Prostate gland (tissue), 2 donors: ENCODE measurements around the gene EFCAB9. TPM values are rescaled to one million over a fixed set of nuclear protein-coding genes. Genes with fewer than 3 reads are reported as not detected.

Source experiments
- DNase-seq: peaks from one replicate; pipeline ENCODE4 v3.0.0-alpha.2; 2019; ENCODE audit warnings: low spot score
- H3K27ac ChIP-seq, 2 donors: fragments of 200-600 bp; sonication (generic); 2 replicates each; pipeline ENCODE4 v1.5.1; 2017 to 2019
- H3K27me3 ChIP-seq: fragments of 200-600 bp; sonication (generic); replicated peaks from 2 replicates; pipeline ENCODE4 v1.5.1; 2019; ENCODE audit not compliant: insufficient read depth
- H3K36me3 ChIP-seq, 2 donors: fragments of 200-600 bp; sonication (generic); 1 replicate in 1 of 2; 2 replicates in 1 of 2; pipeline versions ENCODE4 v1.5.1 to v1.8.1; 2017 to 2019
- H3K4me1 ChIP-seq: fragments of 200-600 bp; sonication (generic); replicated peaks from 2 replicates; pipeline ENCODE4 v1.5.1; 2019
- H3K4me3 ChIP-seq, 2 donors: fragments of 200-600 bp; sonication (generic); 2 replicates each; pipeline ENCODE4 v1.5.1; 2017 to 2019
- H3K9me3 ChIP-seq: fragments of 200-600 bp; sonication (generic); 2 replicates; pipeline ENCODE4 v1.5.1; 2017
- CTCF ChIP-seq, 4 experiments: fragments of 200-600 bp in 2 of 4; fragments of 450-650 bp in 2 of 4; sonication (generic) in 2 of 4; IDR thresholded peaks; 1 replicate in 3 of 4; 2 replicates in 1 of 4; pipeline ENCODE4 v1.5.1; 2016 to 2019; ENCODE audit warnings: antibody characterized with exemption in 4 of 4, mild to moderate bottlenecking in 2 of 4, moderate library complexity in 2 of 4
- POLR2A ChIP-seq: fragments of 450-650 bp; IDR thresholded peaks from one replicate; pipeline ENCODE4 v1.6.1; 2016; ENCODE audit warnings: antibody characterized with exemption, mild to moderate bottlenecking
- POLR2AphosphoS5 ChIP-seq: sonication (generic); formaldehyde crosslinking; IDR thresholded peaks from one replicate; pipeline ENCODE4 v1.6.1; 2017; ENCODE audit warnings: antibody characterized with exemption
- WGBS: methylation state at CpG from one replicate; pipeline ENCODE4 v1.1.5; 2018; 5-methylcytosine and 5-hydroxymethylcytosine counted together
- intact Hi-C: fragments of 100-400 bp; cut with DNase I; formaldehyde crosslinking; loops from one replicate; pipeline ENCODE4 v1.14.2; 2022
- total RNA-seq, 2 donors: library from RNA; depleted of rRNA; stranded (reverse); fragments of >200 nt; gene quantifications; one replicate each; pipeline ENCODE4 v1.1.0, GENCODE V29; 2016

Gene EFCAB9
- total RNA-seq, 2 donors from 2014 or later, result not detected

GRCh38 chr5:172164769-172165212, 29.2 kb upstream of the EFCAB9 start:
- Histone ChIP-seq H3K27ac (no peak overlapping the region), H3K36me3 (no peaks in the 10 kb centered on the region), H3K9me3 (no peaks in the 10 kb centered on the region), H3K4me1 (no peaks in the 10 kb centered on the region), H3K27me3 (no peaks in the 10 kb centered on the region), H3K4me3 (no peak overlapping the region)
- intact Hi-C loops, result no loop called here
- no peak for TF ChIP-seq POLR2AphosphoS5
- no peak for TF ChIP-seq POLR2A
- no peak for TF ChIP-seq CTCF (IDR thresholded peaks at IDR 0.05)
- no peak for DNase-seq
- 69% methylated on average over 13 of the region's 13 CpGs for WGBS

GRCh38 chr5:172165465-172165864, 28.5 kb upstream of the EFCAB9 start:
- TF ChIP-seq POLR2A (no peak), POLR2AphosphoS5 (no peak), CTCF (IDR thresholded peaks at IDR 0.05) (no peak)
- intact Hi-C loops, result no loop called here
- WGBS, result 83% methylated on average over 6 of the region's 7 CpGs
- Histone ChIP-seq H3K9me3 (no peaks in the 10 kb centered on the region), H3K27ac (no peak overlapping the region), H3K27me3 (no peaks in the 10 kb centered on the region), H3K4me1 (no peaks in the 10 kb centered on the region), H3K4me3 (no peak overlapping the region), H3K36me3 (no peaks in the 10 kb centered on the region)
- DNase-seq, result no peak

- no peak for DNase-seq
- no peaks in the 10 kb centered on the region for H3K36me3 ChIP-seq
- no peak overlapping the region for H3K4me3 ChIP-seq
- no peak for TF ChIP-seq CTCF (IDR thresholded peaks at IDR 0.05)
- TF ChIP-seq POLR2AphosphoS5, result no peak
- no peak for TF ChIP-seq POLR2A
- no peaks in the 10 kb centered on the region for H3K27me3 ChIP-seq
- intact Hi-C loops, result no loop called here
- H3K4me1 ChIP-seq, result no peaks in the 10 kb centered on the region
- WGBS, result 81% methylated on average over 16 of the region's 16 CpGs
- H3K9me3 ChIP-seq, result no peaks in the 10 kb centered on the region
- no peak overlapping the region for H3K27ac ChIP-seq
Measured at GRCh38 chr5:172166030-172166826, 27.7 kb upstream of the EFCAB9 start.

GRCh38 chr5:172167895-172168294, 26.1 kb upstream of the EFCAB9 start:
- Histone ChIP-seq H3K36me3 (no peaks in the 10 kb centered on the region), H3K27me3 (no peaks in the 10 kb centered on the region), H3K9me3 (no peaks in the 10 kb centered on the region), H3K4me3 (no peak overlapping the region), H3K4me1 (no peaks in the 10 kb centered on the region), H3K27ac (no peak overlapping the region)
- TF ChIP-seq CTCF (IDR thresholded peaks at IDR 0.05), result no peak
- TF ChIP-seq POLR2A, result no peak
- no peak for TF ChIP-seq POLR2AphosphoS5
- intact Hi-C loops, result no loop called here
- no peak for DNase-seq
- WGBS, result 71% methylated on average over 7 of the region's 7 CpGs

- Histone ChIP-seq H3K9me3 (no peaks in the 10 kb centered on the region), H3K27me3 (no peaks in the 10 kb centered on the region), H3K27ac (no peak overlapping the region), H3K4me3 (no peak overlapping the region), H3K36me3 (no peaks in the 10 kb centered on the region), H3K4me1 (no peaks in the 10 kb centered on the region)
- DNase-seq, result no peak
- intact Hi-C loops, result no loop called here
- WGBS, result 73% methylated on average over 8 of the region's 8 CpGs
- TF ChIP-seq POLR2A (no peak), CTCF (IDR thresholded peaks at IDR 0.05) (no peak), POLR2AphosphoS5 (no peak)
Measured at GRCh38 chr5:172168311-172168710, 25.7 kb upstream of the EFCAB9 start.
